NCI-H510A treated with DMSO at 0.1 percent for 48 hours (cell line): ENCODE results near the gene RNF13.
"Not testable (repeated sequence)": the region's sequence is repeated elsewhere in the genome, so short reads cannot be mapped to it uniquely, and the experiment has no call there.

Experiments used
- DNase-seq: peaks from one replicate; lab custom pipeline; 2025; lab: John Stamatoyannopoulos, UW

The RNF13 gene

GRCh38 chr3:149843502-149843901, 30.5 kb downstream of the RNF13 start:
- DNase-seq, result no peak

- no peak for DNase-seq
Measured at GRCh38 chr3:149844091-149844490, 31.1 kb downstream of the RNF13 start.

GRCh38 chr3:149845570-149846244, 32.7 kb downstream of the RNF13 start:
- DNase-seq, result no peak

GRCh38 chr3:149848238-149848637, 35.2 kb downstream of the RNF13 start:
- no peak for DNase-seq

GRCh38 chr3:149848688-149849087, 35.7 kb downstream of the RNF13 start:
- no peak for DNase-seq

GRCh38 chr3:149850787-149851584, 38.0 kb downstream of the RNF13 start:
- no peak for DNase-seq

- DNase-seq, result no peak
Measured at GRCh38 chr3:149858911-149859310, 45.9 kb downstream of the RNF13 start.

- DNase-seq, result no peak
Measured at GRCh38 chr3:149860881-149861280, 47.9 kb downstream of the RNF13 start.

GRCh38 chr3:149867563-149867962, 54.5 kb downstream of the RNF13 start:
- DNase-seq, result no peak

GRCh38 chr3:149871855-149872254, 58.8 kb downstream of the RNF13 start:
- no peak for DNase-seq

GRCh38 chr3:149872589-149872988, 59.6 kb downstream of the RNF13 start:
- DNase-seq, result no peak

- no peak for DNase-seq
Measured at GRCh38 chr3:149877668-149878067, 64.7 kb downstream of the RNF13 start.

- DNase-seq, result no peak
Measured at GRCh38 chr3:149879872-149880271, 66.9 kb downstream of the RNF13 start.

- no peak for DNase-seq
Measured at GRCh38 chr3:149881879-149882278, 68.9 kb downstream of the RNF13 start.

GRCh38 chr3:149883134-149883533, 70.1 kb downstream of the RNF13 start:
- DNase-seq, result no peak

- not testable (repeated sequence) for DNase-seq
Measured at GRCh38 chr3:149883860-149884259, 70.8 kb downstream of the RNF13 start.

- DNase-seq, result not testable (repeated sequence)
Measured at GRCh38 chr3:149884848-149885247, 71.8 kb downstream of the RNF13 start.

GRCh38 chr3:149886957-149887356, 73.9 kb downstream of the RNF13 start:
- DNase-seq, result no peak

- DNase-seq, result no peak
Measured at GRCh38 chr3:149891621-149892020, 78.6 kb downstream of the RNF13 start.

- DNase-seq, result no peak
Measured at GRCh38 chr3:149892371-149892770, 79.4 kb downstream of the RNF13 start.

- no peak for DNase-seq
Measured at GRCh38 chr3:149894205-149894604, 81.2 kb downstream of the RNF13 start.

GRCh38 chr3:149895339-149895738, 82.3 kb downstream of the RNF13 start:
- no peak for DNase-seq

GRCh38 chr3:149895769-149896168, 82.8 kb downstream of the RNF13 start:
- DNase-seq, result no peak

- DNase-seq, result no peak
Measured at GRCh38 chr3:149898771-149899170, 85.8 kb downstream of the RNF13 start.
